GM19240 (cell line): ENCODE data around the gene KRTAP4-16.
"Not testable (repeated sequence)": the region's sequence is repeated elsewhere in the genome, so short reads cannot be mapped to it uniquely, and the experiment has no call there.

Source experiments
- DNase-seq: peaks from one replicate; pipeline ENCODE4 v3.0.0; 2011; ENCODE audit warnings: low spot score; ENCODE audit not compliant: insufficient read length

Gene KRTAP4-16

GRCh38 chr17:41101586-41102259 is at the start of gene KRTAP4-16:
TSS of gene KRTAP4-16 (minus strand) at chr17:41102209. CDS start at chr17:41102209, 0 bp downstream.
- DNase-seq: no peak

- no peak for DNase-seq
Measured at GRCh38 chr17:41151525-41151924, 49.5 kb upstream of the KRTAP4-16 start.

- no peak for DNase-seq
Measured at GRCh38 chr17:41150026-41150425, 48.0 kb upstream of the KRTAP4-16 start.

- no peak for DNase-seq
Measured at GRCh38 chr17:41149652-41149985, 47.6 kb upstream of the KRTAP4-16 start, which contains the start of gene KRTAP4-5. TSS of gene KRTAP4-5 (minus strand) at chr17:41149825. CDS start at chr17:41149767, 58 bp downstream.

DNA sequence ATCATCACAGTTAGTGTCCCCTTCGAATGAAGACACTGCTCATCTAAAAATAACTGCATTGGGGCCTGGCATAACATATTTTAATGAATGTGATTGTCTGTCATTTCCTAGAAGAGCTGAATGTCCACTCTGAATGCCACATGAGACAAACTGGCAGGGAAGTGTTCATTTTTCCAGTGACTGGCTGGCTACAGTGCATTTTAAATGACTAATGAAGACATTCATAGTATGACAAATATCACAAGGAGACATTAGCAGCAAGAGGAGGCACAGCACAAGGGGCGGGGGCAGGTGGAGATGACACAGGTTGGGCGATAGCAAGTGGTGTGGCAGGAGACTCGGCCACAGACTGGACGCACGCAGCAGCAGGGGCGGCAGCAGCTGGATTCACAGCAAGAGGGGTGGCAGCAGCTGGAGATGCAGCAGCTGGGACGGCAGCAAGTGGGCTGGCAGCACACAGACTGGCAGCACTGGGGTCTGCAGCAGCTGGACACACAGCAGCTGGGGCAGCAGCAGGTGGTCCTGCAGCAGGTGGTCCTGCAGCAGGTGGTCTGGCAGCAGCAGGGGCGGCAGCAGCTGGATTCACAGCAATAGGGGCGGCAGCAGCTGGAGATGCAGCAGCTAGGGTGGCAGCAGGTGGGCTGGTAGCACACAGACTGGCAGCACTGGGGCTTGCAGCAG is 47.1 kb upstream of the KRTAP4-16 start:
- not testable (repeated sequence) for DNase-seq

DNA sequence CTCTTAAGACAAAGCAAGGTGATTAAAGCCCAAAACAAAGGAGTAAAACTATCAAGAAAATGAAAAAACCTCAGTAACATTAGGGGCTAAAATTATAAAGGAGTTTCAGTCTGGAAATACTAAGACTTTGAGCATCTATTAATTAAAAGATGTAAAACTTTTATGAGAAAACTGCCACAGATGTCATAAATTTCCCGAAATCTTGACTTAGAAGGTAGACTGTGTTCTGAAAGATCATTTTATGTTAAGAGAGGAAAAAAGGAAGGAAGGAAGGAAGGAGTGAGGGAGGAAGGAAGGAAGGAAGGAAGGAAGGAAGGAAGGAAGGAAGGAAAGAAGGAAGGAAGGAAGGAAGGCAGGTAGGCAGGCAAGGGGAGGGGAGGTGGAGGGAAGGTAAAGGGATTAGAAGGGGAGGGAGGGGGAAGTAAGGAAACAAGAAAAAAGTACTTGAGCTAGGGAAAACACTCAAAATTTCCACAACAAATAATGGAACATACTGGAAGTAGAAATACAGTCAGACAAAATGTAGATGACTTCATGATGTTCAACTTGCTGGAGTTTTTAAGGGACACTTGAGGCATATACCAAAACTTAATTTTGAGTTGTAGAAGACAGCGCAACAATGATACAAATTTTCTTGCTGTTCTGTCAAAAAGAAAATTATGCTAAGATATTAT is 45.7 kb upstream of the KRTAP4-16 start:
- DNase-seq: no peak

DNA sequence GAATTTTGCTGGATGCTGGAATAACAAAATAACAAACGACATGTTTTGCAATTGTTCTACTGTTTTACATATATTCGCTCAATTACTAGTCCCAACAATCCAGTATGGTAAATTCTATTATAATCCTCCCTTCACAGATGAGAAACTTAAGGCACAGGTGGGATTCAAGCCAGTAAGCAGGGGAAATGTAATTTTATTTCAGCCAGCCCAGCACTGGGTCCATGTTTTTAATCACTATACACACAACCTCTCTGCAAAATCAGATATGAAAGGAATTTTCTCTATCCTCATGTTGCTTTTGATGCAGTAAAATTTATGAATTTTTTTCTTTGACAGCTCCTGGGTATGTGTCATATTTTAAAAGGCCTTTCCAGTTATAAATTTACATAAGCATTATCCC is 43.3 kb upstream of the KRTAP4-16 start:
- no peak for DNase-seq

DNA sequence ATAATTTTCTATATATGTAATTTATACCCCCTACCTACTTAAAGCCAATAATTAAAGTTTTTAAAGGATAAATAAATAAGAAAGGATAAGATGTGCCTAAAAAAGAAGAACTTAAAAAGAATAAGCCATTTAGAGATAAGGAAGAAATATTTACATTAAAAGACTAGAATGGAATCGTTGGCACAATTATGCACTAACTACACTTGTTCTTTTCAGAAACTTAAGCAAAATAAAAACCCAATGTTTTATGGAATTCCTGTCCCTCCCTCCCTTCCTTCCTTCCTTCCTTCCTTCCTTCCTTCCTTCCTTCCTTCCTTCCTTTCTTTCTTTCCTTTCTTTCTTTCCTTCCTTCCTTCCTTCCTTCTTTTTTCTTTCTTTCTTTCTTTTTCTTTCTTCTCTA is 42.8 kb upstream of the KRTAP4-16 start:
- no peak for DNase-seq

- no peak for DNase-seq
Measured at GRCh38 chr17:41141361-41141760, 39.4 kb upstream of the KRTAP4-16 start.

DNA sequence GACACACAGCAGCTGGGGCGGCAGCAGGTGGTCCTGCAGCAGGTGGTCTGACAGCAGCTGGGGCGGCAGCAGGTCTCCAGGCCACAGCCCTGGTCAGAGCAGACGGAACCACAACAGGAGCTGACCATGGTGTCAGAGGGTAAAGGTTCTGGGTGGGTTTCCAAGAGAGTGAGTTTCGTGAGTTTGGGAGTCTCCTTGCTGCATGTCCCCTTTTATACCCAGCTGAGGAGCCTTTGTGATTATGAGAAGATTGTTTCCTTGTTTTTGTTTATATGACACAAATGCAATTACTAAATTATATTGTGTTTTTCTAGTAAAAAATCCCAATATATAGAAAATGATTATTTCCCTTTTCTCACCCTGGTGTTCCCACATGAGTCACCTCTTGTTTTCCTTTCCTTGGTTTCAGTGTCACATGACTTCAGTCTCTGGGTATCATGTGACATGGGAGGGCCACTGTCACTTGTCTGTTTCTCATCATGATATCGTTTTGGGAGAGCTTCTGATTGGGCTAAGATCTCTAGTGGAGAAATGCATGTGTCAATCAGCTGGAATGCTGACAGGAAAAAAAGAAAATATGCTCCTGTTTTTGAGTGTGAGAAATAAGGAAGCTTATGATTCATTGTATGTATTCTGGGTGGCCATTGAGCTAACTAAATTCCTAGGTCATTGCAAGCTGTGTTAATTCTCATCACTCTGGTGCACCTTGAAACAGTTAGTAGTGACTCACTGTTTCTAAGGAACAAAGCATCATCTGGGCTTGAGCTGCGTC is 38.5 kb upstream of the KRTAP4-16 start, which contains the start of gene KRTAP4-6:
Gene KRTAP4-6 (minus strand): TSS at position 185 of the 772 bp plus-strand sequence. CDS start 57 bp downstream, at position 128.
- DNase-seq: no peak

DNA sequence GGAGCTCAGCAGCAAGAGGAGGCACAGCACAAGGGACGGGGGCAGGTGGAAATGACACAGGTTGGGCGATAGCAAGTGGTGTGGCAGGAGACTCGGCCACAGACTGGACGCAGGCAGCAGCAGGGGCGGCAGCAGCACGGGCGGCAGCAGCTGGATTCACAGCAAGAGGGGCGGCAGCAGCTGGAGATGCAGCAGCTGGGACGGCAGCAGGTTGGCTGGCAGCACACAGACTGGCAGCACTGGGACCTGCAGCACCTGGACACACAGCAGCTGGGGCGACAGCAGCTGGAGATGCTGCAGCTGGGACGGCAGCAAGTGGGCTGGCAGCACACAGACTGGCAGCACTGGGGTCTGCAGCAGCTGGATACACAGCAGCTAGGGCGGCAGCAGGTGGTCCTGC is 37.9 kb upstream of the KRTAP4-16 start:
- DNase-seq: not testable (repeated sequence)

- DNase-seq: no peak
Measured at GRCh38 chr17:41133880-41134735, 32.1 kb upstream of the KRTAP4-16 start.

DNA sequence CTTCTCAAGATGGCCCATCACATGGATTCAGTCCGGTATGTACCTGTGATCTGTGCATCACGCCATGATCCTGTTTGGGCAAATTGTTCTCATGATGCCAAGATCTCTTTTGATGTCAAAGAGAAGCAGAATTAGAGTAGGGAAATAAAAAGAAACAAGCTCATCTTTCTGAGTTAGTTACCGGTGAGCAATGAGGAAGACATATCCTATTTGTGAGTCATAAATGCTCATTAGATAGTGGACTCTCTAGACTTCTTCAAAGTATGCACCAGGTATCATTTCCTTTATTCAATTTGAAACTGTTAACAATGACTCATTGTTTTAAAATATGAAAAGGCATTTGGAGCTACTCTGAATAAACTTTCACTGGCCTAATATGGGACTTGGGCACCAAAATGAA is 30.0 kb upstream of the KRTAP4-16 start:
- DNase-seq: no peak

DNA sequence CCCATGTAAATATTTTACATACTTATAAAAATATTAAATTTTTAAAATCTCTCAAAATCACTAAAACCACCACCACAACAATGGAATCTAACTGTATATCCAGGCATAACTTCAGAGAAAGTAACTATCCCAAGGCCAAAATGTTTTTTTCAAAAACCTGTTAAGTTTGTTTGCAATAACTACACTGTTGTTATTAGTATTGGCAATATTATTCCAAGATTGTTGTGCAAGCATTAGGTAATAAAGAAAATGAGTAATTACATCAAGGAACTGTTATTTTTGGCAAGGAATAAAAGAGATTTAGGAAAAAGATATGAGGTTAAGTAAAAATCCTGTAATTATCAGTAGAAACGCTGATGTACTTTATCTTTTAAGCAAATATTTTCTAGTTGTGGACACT is 25.4 kb upstream of the KRTAP4-16 start:
- no peak for DNase-seq

GRCh38 chr17:41126412-41126811 is 24.4 kb upstream of the KRTAP4-16 start:
- no peak for DNase-seq

DNA sequence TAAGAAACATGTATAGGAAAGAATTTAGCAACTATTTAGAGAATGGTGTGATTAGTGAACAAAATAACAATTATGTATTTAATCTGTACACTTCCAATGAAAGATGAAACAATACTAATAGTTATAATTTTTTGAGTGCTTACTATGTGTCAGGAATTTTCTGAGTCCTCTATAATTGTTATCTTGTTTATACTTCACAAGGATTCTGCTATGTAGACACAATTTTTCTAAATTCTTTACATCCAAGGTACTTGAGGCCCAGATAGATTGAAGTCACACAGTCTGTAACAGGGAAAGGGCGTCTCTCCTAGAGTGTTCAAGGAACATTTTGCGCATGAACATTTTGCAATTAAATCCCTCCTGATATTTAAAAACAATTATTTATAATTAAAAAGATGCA is 23.1 kb upstream of the KRTAP4-16 start:
- DNase-seq: no peak

- not testable (repeated sequence) for DNase-seq
Measured at GRCh38 chr17:41123991-41124371, 22.0 kb upstream of the KRTAP4-16 start, which contains the start of gene KRTAP4-12. TSS of gene KRTAP4-12 (minus strand) at chr17:41124182. CDS start at chr17:41124122, 60 bp downstream.

GRCh38 chr17:41123292-41123990 is 21.4 kb upstream of the KRTAP4-16 start:
- not testable (repeated sequence) for DNase-seq

GRCh38 chr17:41121742-41122141 is 19.7 kb upstream of the KRTAP4-16 start:
- no peak for DNase-seq
